Naive thymus-derived CD4-positive, alpha-beta T cell (primary cell): ENCODE data around the gene VWA5B1. TPM values are rescaled to one million over a fixed set of nuclear protein-coding genes. Genes with fewer than 3 reads are reported as not detected.

ENCODE experiments used
- ATAC-seq: fragments of 150-1000 bp; cut with Tn5 transposase; 2 replicates; pipeline ENCODE4 v1.10.0; 2021; ENCODE audit warnings: mild to moderate bottlenecking, moderate library complexity
- CTCF ChIA-PET: fragments of 350-600 bp; sonication (Branson Sonifier 250); formaldehyde crosslinking; loops from one replicate; lab custom pipeline; 2021; ENCODE audit warnings: antibody characterized with exemption; lab: Charles Lee
- POLR2A ChIA-PET: fragments of 350-600 bp; sonication (Branson Sonifier 250); formaldehyde crosslinking; loops from one replicate; lab custom pipeline; 2021; ENCODE audit warnings: antibody characterized with exemption, inconsistent platforms; lab: Charles Lee
- DNase-seq, 9 donors: peaks; one replicate each; pipeline versions ENCODE4 v3.0.0 to v3.0.0-alpha.2; 2020 to 2022; ENCODE audit warnings: mixed read lengths in 1 of 9
- H3K27ac ChIP-seq: one replicate; pipeline ENCODE4 v1.7.0; 2013; ENCODE audit warnings: mild to moderate bottlenecking, low read depth, low read length, moderate library complexity
- H3K27me3 ChIP-seq, 2 donors: one replicate each; pipeline ENCODE4 v1.7.0; 2013; ENCODE audit warnings: low read length in 2 of 2, mild to moderate bottlenecking in 2 of 2, moderate library complexity in 2 of 2; ENCODE audit not compliant: control insufficient read depth in 2 of 2, insufficient read depth in 2 of 2
- H3K36me3 ChIP-seq, 3 experiments: 1 replicate in 2 of 3; 2 replicates in 1 of 3; pipeline ENCODE4 v1.7.0; 2013; ENCODE audit warnings: low read length in 3 of 3, mild to moderate bottlenecking in 3 of 3, moderate library complexity in 1 of 3; ENCODE audit not compliant: insufficient read depth in 3 of 3, control insufficient read depth in 2 of 3
- H3K4me1 ChIP-seq, 2 donors: one replicate each; pipeline ENCODE4 v1.7.0; 2013; ENCODE audit warnings: low read length in 2 of 2, mild to moderate bottlenecking in 2 of 2, moderate library complexity in 1 of 2; ENCODE audit not compliant: control insufficient read depth in 2 of 2, insufficient read depth in 2 of 2
- H3K4me3 ChIP-seq: 2 replicates; pipeline ENCODE4 v1.7.0; 2013; ENCODE audit warnings: mild to moderate bottlenecking, low read length
- H3K9me3 ChIP-seq, 3 experiments: 1 replicate in 2 of 3; 2 replicates in 1 of 3; pipeline ENCODE4 v1.7.0; 2013; ENCODE audit warnings: low read length in 3 of 3; ENCODE audit not compliant: control insufficient read depth in 2 of 3
- H3K27ac Mint-ChIP-seq, 9 donors: one replicate each; pipeline ENCODE4 v1.8.0; 2020 to 2022; ENCODE audit warnings: mixed read lengths in 9 of 9, mild to moderate bottlenecking in 8 of 9, moderate library complexity in 5 of 9, inconsistent platforms in 2 of 9
- H3K27me3 Mint-ChIP-seq, 5 donors: one replicate each; pipeline ENCODE4 v1.8.0; 2021 to 2022; ENCODE audit warnings: mixed read lengths in 5 of 5, mild to moderate bottlenecking in 1 of 5
- H3K36me3 Mint-ChIP-seq, 5 donors: one replicate each; pipeline ENCODE4 v1.8.0; 2020 to 2022; ENCODE audit warnings: mixed read lengths in 5 of 5, mild to moderate bottlenecking in 3 of 5, inconsistent platforms in 1 of 5
- H3K4me1 Mint-ChIP-seq, 7 donors: one replicate each; pipeline ENCODE4 v1.8.0; 2020 to 2022; ENCODE audit warnings: mixed read lengths in 7 of 7, mild to moderate bottlenecking in 3 of 7, inconsistent platforms in 1 of 7
- H3K4me3 Mint-ChIP-seq, 10 donors: one replicate each; pipeline ENCODE4 v1.8.0; 2020 to 2022; ENCODE audit warnings: mild to moderate bottlenecking in 10 of 10, mixed read lengths in 10 of 10, moderate library complexity in 6 of 10, inconsistent platforms in 2 of 10
- H3K9me3 Mint-ChIP-seq, 11 donors: one replicate each; pipeline ENCODE4 v1.8.0; 2020 to 2022; ENCODE audit warnings: mixed read lengths in 11 of 11, mild to moderate bottlenecking in 4 of 11, inconsistent platforms in 1 of 11, moderate library complexity in 1 of 11
- intact Hi-C, 2 donors: fragments of 100-400 bp; cut with micrococcal nuclease; formaldehyde crosslinking; loops; one replicate each; pipeline ENCODE4 v1.15.1; 2023
- polyA plus RNA-seq, 2 donors: library from polyadenylated mRNA; unstranded; fragments of 300-500 nt; fragmentation: Illumina TruSeq; gene quantifications; one replicate each; pipeline ENCODE4 v1.2.3, GENCODE V29; 2021
- total RNA-seq, 6 experiments: library from RNA in 5 of 6; stranded (reverse) in 5 of 6; gene quantifications; 1 replicate in 5 of 6; 2 replicates in 1 of 6; pipeline ENCODE4 v1.2.3 and lab custom pipeline; 2021 to 2026

VWA5B1 gene
- total and polyA plus RNA-seq, 7 experiments from 2014 or later, result 0.05 to 0.46 (median 0.08) TPM; not detected in 2

- intact Hi-C loops, result no loop called here
- Histone ChIP-seq H3K4me1 (no peaks in the 10 kb centered on the region), H3K36me3 (no peaks in the 10 kb centered on the region), H3K9me3 (no peaks in the 10 kb centered on the region), H3K4me3 (no peak overlapping the region), H3K27me3 (no peaks in the 10 kb centered on the region), H3K27ac (no peak overlapping the region)
- DNase-seq (no peak), ATAC-seq (no peak)
- H3K27me3 Mint-ChIP-seq, result peaks cover 4 to 37% (median 19%) of the 10 kb centered on the region in 5 donors
- H3K9me3 Mint-ChIP-seq, result no peaks in the 10 kb centered on the region
- CTCF ChIA-PET, result no interaction called here
- H3K4me1 Mint-ChIP-seq, result no peaks in the 10 kb centered on the region
- H3K27ac Mint-ChIP-seq, result no peak overlapping the region
- no peak overlapping the region for H3K4me3 Mint-ChIP-seq
- no peaks in the 10 kb centered on the region for H3K36me3 Mint-ChIP-seq
- POLR2A ChIA-PET, result no interaction called here
These were observed 12.0 kb upstream of the VWA5B1 start for GRCh38 chr1:20278692-20279130.

DNA sequence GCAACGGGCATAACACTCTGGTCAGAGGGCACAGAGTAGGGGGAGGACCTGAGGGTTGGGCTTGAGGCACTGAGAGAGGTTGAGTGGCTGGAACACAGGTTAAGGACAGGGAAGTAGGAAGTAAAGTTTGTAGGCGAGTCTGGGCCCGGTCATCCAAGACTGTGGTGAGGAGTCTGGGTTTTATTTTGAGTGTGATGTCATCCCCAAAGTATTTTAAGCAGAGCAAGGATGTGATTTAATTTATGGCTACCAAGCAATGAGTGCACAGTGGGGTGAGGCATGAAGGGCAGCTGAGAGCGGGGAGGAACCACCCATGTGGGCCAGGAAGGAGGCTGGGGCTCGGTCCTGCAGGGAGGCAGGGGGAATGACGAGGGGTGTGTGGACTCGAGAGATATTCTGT is 11.2 kb upstream of the VWA5B1 start:
- intact Hi-C loops, result no loop called here
- DNase-seq (no peak), ATAC-seq (no peak)
- H3K4me1 Mint-ChIP-seq, result no peaks in the 10 kb centered on the region
- no peaks in the 10 kb centered on the region for H3K9me3 Mint-ChIP-seq
- H3K4me3 ChIP-seq, result no peak overlapping the region
- H3K9me3 ChIP-seq, result no peaks in the 10 kb centered on the region
- peaks cover 4 to 35% (median 19%) of the 10 kb centered on the region in 5 donors for H3K27me3 Mint-ChIP-seq
- ChIA-PET CTCF (no interaction called here), POLR2A (no interaction called here)
- no peaks in the 10 kb centered on the region for H3K36me3 Mint-ChIP-seq
- H3K36me3 ChIP-seq, result no peaks in the 10 kb centered on the region
- H3K4me1 ChIP-seq, result no peaks in the 10 kb centered on the region
- no peak overlapping the region for H3K4me3 Mint-ChIP-seq
- no peak overlapping the region for H3K27ac ChIP-seq
- H3K27ac Mint-ChIP-seq, result no peak overlapping the region
- H3K27me3 ChIP-seq, result no peaks in the 10 kb centered on the region

- Mint-ChIP-seq H3K9me3 (peaks cover 0 to 7% (median 7%) of the 10 kb centered on the region in 11 donors), H3K27ac (no peak overlapping the region), H3K36me3 (peaks cover 0 to 5% (median 0%) of the 10 kb centered on the region in 5 donors), H3K4me1 (no peaks in the 10 kb centered on the region), H3K4me3 (no peak overlapping the region), H3K27me3 (peaks cover 9 to 42% (median 25%) of the 10 kb centered on the region in 5 donors)
- Histone ChIP-seq H3K36me3 (no peaks in the 10 kb centered on the region), H3K27ac (no peak overlapping the region), H3K27me3 (no peaks in the 10 kb centered on the region), H3K4me1 (no peaks in the 10 kb centered on the region), H3K4me3 (no peak overlapping the region), H3K9me3 (peaks cover 0 to 6% (median 0%) of the 10 kb centered on the region in 3 experiments)
- no peak for ATAC-seq
- CTCF ChIA-PET, result no interaction called here
- DNase-seq, result no peak
- intact Hi-C loops, result no loop called here
- POLR2A ChIA-PET, result no interaction called here
These were observed 10.3 kb upstream of the VWA5B1 start for GRCh38 chr1:20280341-20280740.

GRCh38 chr1:20280906-20281305 is 9.8 kb upstream of the VWA5B1 start:
- Histone ChIP-seq H3K4me3 (no peak overlapping the region), H3K9me3 (peaks cover 0 to 11% (median 0%) of the 10 kb centered on the region in 3 experiments), H3K4me1 (no peaks in the 10 kb centered on the region), H3K27ac (no peak overlapping the region), H3K36me3 (no peaks in the 10 kb centered on the region), H3K27me3 (no peaks in the 10 kb centered on the region)
- no peak overlapping the region for H3K4me3 Mint-ChIP-seq
- no peak overlapping the region for H3K27ac Mint-ChIP-seq
- intact Hi-C loops, result no loop called here
- peaks cover 0 to 12% (median 7%) of the 10 kb centered on the region in 11 donors for H3K9me3 Mint-ChIP-seq
- ATAC-seq (no peak), DNase-seq (no peak)
- CTCF ChIA-PET, result no interaction called here
- no peaks in the 10 kb centered on the region for H3K4me1 Mint-ChIP-seq
- H3K36me3 Mint-ChIP-seq, result peaks cover 0 to 10% (median 0%) of the 10 kb centered on the region in 5 donors
- POLR2A ChIA-PET, result no interaction called here
- H3K27me3 Mint-ChIP-seq, result peaks cover 14 to 37% (median 23%) of the 10 kb centered on the region in 5 donors

- ChIA-PET POLR2A (no interaction called here), CTCF (no interaction called here)
- Histone ChIP-seq H3K4me3 (no peak overlapping the region), H3K27ac (no peak overlapping the region), H3K27me3 (no peaks in the 10 kb centered on the region), H3K4me1 (no peaks in the 10 kb centered on the region), H3K36me3 (no peaks in the 10 kb centered on the region), H3K9me3 (peaks cover 0 to 12% (median 0%) of the 10 kb centered on the region in 3 experiments)
- Mint-ChIP-seq H3K4me1 (no peaks in the 10 kb centered on the region), H3K36me3 (peaks cover 0 to 10% (median 0%) of the 10 kb centered on the region in 5 donors), H3K27me3 (peaks cover 16 to 34% (median 26%) of the 10 kb centered on the region in 5 donors), H3K4me3 (no peak overlapping the region), H3K27ac (no peak overlapping the region), H3K9me3 (peaks cover 0 to 14% (median 7%) of the 10 kb centered on the region in 11 donors)
- intact Hi-C loops, result no loop called here
- no peak for DNase-seq
- ATAC-seq, result no peak
These were observed 8.9 kb upstream of the VWA5B1 start for GRCh38 chr1:20281801-20282200.

- Histone ChIP-seq H3K27me3 (no peaks in the 10 kb centered on the region), H3K27ac (no peak overlapping the region), H3K36me3 (no peaks in the 10 kb centered on the region), H3K4me3 (no peak overlapping the region), H3K4me1 (no peaks in the 10 kb centered on the region), H3K9me3 (peaks cover 0 to 12% (median 0%) of the 10 kb centered on the region in 3 experiments)
- ATAC-seq (no peak), DNase-seq (no peak)
- ChIA-PET POLR2A (no interaction called here), CTCF (no interaction called here)
- H3K4me1 Mint-ChIP-seq, result no peaks in the 10 kb centered on the region
- H3K27ac Mint-ChIP-seq, result no peak overlapping the region
- H3K9me3 Mint-ChIP-seq, result peaks cover 0 to 14% (median 7%) of the 10 kb centered on the region in 11 donors
- intact Hi-C loops, result no loop called here
- H3K4me3 Mint-ChIP-seq, result no peak overlapping the region
- H3K27me3 Mint-ChIP-seq, result peaks cover 16 to 32% (median 29%) of the 10 kb centered on the region in 5 donors
- peaks cover 0 to 10% (median 0%) of the 10 kb centered on the region in 5 donors for H3K36me3 Mint-ChIP-seq
These were observed 8.1 kb upstream of the VWA5B1 start for GRCh38 chr1:20282533-20282932.

GRCh38 chr1:20284046-20284445 is 6.6 kb upstream of the VWA5B1 start:
- H3K36me3 ChIP-seq, result no peaks in the 10 kb centered on the region
- Mint-ChIP-seq H3K4me3 (no peak overlapping the region), H3K36me3 (peaks cover 0 to 10% (median 0%) of the 10 kb centered on the region in 5 donors), H3K27ac (no peak overlapping the region), H3K4me1 (no peaks in the 10 kb centered on the region), H3K9me3 (peaks cover 0 to 14% (median 8%) of the 10 kb centered on the region in 11 donors), H3K27me3 (peaks cover 24 to 44% (median 29%) of the 10 kb centered on the region in 5 donors)
- CTCF ChIA-PET, result no interaction called here
- DNase-seq (no peak), ATAC-seq (no peak)
- H3K27me3 ChIP-seq, result no peaks in the 10 kb centered on the region
- intact Hi-C loops, result no loop called here
- POLR2A ChIA-PET, result no interaction called here
- H3K4me3 ChIP-seq, result no peak overlapping the region
- H3K27ac ChIP-seq, result no peak overlapping the region
- H3K4me1 ChIP-seq, result no peaks in the 10 kb centered on the region
- peaks cover 0 to 12% (median 0%) of the 10 kb centered on the region in 3 experiments for H3K9me3 ChIP-seq
